ENCODE results near the gene SERPINE3.

Gene SERPINE3

GRCh38 chr13:51397262-51397941, 57.9 kb downstream of the SERPINE3 start:
- peak overlapping the region in 1 of 2 donors; percentile 44 for H3K27ac Mint-ChIP-seq
- no peak overlapping the region for H3K4me3 Mint-ChIP-seq
- H3K4me1 Mint-ChIP-seq (ENCODE audit: low read depth in 2 of 2): peaks cover 15 to 60% of the 10 kb centered on the region in 2 donors
- no peaks in the 10 kb centered on the region for H3K27me3 Mint-ChIP-seq
- no peaks in the 10 kb centered on the region for H3K9me3 Mint-ChIP-seq
- no peak for ATAC-seq (replicated peaks)
- no peak for DNase-seq
- H3K36me3 Mint-ChIP-seq (ENCODE audit: insufficient read depth): peaks cover 22% of the 10 kb centered on the region

- H3K4me1 Mint-ChIP-seq (ENCODE audit: low read depth in 2 of 2): peaks cover 27 to 64% of the 10 kb centered on the region in 2 donors
- H3K36me3 Mint-ChIP-seq (ENCODE audit: insufficient read depth): peaks cover 7% of the 10 kb centered on the region
- no peak for ATAC-seq (replicated peaks)
- H3K9me3 Mint-ChIP-seq: no peaks in the 10 kb centered on the region
- H3K4me3 Mint-ChIP-seq: no peak overlapping the region
- H3K27me3 Mint-ChIP-seq: no peaks in the 10 kb centered on the region
- no peak for DNase-seq
- peak overlapping the region in 1 of 2 donors; percentile 68 for H3K27ac Mint-ChIP-seq
These were observed 65.7 kb downstream of the SERPINE3 start for GRCh38 chr13:51405176-51405575.

GRCh38 chr13:51412431-51412830, 72.9 kb downstream of the SERPINE3 start:
- H3K4me3 Mint-ChIP-seq: no peak overlapping the region
- H3K27me3 Mint-ChIP-seq: no peaks in the 10 kb centered on the region
- no peak overlapping the region for H3K27ac Mint-ChIP-seq
- H3K4me1 Mint-ChIP-seq (ENCODE audit: low read depth in 2 of 2): peaks cover 12 to 56% of the 10 kb centered on the region in 2 donors
- no peaks in the 10 kb centered on the region for H3K9me3 Mint-ChIP-seq
- DNase-seq (no peak), ATAC-seq (replicated peaks) (no peak)
- peaks cover 19% of the 10 kb centered on the region for H3K36me3 Mint-ChIP-seq (ENCODE audit: insufficient read depth)

Measured in effector memory CD8-positive, alpha-beta T cell (primary cell).